HG03439 (cell line): ENCODE data around the gene EDA.
A peak's percentile ranks its signal among the peaks of the same experiment; 100 is the strongest.

Experiments used
- ATAC-seq: cut with Tn5 transposase; IDR thresholded peaks from one replicate; pipeline ENCODE4 v1.9.1; 2021; ENCODE audit warnings: mild to moderate bottlenecking, moderate library complexity; ENCODE audit not compliant: unreplicated experiment

Gene EDA

DNA sequence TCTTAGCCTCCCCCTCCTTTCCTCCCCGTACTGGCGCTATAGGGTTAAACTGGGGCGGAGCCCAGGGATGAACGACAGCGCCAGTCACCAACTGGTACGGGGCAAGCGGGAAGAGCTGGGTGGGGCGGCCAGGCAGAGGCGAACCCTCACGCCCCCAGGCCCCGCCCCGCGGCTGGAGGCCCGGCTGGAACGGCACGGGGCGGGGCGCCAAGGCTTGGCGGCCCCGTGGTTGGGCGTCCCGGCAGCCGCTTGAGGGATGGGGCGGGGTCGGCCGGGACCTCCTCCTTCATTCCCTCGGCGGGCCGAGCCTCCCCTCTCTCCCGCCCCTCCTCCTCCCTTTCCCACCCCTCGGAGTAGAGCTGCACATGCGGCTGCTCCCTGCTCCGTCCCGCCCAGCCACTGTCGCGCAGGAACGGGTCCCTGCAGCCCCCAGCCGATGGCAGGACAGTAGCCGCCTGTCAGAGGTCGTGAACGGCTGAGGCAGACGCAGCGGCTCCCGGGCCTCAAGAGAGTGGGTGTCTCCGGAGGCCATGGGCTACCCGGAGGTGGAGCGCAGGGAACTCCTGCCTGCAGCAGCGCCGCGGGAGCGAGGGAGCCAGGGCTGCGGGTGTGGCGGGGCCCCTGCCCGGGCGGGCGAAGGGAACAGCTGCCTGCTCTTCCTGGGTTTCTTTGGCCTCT lies at the start of gene EDA:
EDA (plus strand) TSS at position 335 of the 678 bp plus-strand sequence.
- ATAC-seq = peak; percentile 90

DNA sequence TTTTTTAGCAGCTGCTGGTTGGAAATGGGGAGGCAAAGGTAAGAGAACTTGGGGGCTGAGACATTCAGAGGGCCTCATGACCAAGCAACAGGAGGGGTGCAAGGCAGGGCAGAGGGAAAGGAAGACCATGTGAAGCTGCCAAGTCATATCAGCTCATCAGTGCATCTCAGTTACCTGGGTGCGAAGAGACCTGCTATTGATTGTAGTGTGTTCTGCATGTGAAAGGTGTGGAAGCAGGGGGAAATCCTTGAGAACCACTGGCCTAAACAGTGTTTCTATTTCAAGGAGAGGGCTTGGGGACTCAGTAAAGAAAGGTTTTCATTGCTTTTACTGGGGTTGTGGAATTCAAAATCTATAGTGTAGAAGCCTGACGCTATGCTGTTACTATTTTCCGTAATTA lies 47.1 kb upstream of the EDA start:
- ATAC-seq = no peak

DNA sequence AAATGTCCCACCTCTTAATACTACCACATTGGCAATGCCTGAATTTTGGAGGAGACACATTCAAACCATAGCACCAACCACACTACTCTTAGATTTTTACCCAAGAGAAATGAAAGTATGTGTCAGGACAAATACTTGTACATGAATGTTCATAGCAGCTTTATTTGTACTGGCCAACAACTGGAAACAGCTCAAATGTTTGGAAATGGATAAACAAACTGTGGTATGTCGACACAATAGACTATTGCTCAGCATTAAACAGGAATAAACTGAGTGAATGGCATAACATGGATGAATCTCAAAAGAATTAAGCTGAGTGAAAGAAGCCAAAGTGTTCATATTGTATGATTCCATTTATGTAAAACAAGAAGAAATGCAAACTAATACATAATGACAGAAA lies 18.5 kb upstream of the EDA start:
- no peak for ATAC-seq

DNA sequence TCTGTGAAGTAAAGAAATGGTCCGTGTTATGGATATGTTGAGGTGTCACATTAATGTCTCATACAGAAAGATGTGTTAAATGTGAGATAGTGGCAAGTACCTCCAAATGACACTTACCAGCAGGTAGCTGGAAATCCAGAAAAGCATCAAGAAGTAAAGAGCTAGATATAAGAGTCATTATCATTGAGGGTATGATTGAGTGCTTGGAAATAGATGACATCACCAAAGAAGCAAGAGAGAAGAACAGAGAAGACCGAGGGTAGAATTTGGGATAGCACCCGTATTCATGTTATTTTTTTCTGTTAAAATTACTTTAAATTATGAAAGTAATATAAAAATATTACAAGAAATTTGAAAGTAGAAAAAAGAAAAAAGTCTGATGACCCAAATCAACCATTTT lies 15.7 kb upstream of the EDA start:
- ATAC-seq = no peak

GRCh38 chrX:69603566-69604194 lies 12.2 kb upstream of the EDA start:
- no peak for ATAC-seq

DNA sequence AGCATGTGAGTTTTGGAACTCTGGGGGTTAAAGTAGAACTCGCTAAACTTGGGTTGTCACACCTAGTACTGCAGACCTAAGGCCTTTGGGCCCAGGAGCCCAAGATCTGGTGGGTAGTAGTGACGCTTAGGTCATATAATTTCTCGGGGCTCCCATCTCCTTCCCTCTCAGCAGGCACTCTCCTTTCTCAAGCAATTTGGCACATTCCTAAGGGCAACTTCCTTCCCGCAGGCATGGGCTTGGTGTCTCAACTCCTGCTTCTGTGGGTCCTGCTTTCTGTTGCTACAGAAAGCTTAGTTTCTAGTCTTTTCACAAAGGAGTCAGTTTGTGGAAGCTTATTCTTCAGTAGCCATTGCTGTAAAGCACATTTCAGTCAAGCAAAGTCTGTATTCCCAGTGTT lies 10.4 kb upstream of the EDA start:
- no peak for ATAC-seq

DNA sequence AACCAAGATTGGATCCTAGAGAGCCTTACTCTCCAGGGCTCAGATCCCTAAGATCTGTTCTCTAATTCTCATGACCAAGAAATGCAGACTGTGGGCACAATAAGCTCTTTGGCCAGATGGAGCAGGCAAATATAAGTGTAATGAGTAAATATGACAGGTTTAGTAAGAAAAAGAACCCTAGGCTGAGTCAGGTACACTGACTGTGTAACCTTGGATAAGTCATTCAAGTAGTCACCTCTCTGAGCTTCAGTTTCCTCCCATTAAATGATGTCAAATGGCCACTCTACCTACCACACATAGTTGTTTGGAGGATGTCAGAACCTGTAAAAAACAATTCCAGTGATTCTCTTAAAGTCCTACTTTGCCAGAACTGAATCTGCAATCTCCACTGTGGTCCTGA lies 8.3 kb upstream of the EDA start:
- ATAC-seq = no peak

- no peak for ATAC-seq
Measured at GRCh38 chrX:69613946-69614345, 2.0 kb upstream of the EDA start.

GRCh38 chrX:69614886-69615285 lies 1.0 kb upstream of the EDA start:
- no peak for ATAC-seq

GRCh38 chrX:69615342-69615741 lies 571 bp upstream of the EDA start:
- ATAC-seq = no peak

GRCh38 chrX:69616457-69617203 lies 717 bp downstream of the EDA start:
- peak; percentile 20 for ATAC-seq

- ATAC-seq = peak; percentile 50
Measured at GRCh38 chrX:69618803-69619202, 2.9 kb downstream of the EDA start.

DNA sequence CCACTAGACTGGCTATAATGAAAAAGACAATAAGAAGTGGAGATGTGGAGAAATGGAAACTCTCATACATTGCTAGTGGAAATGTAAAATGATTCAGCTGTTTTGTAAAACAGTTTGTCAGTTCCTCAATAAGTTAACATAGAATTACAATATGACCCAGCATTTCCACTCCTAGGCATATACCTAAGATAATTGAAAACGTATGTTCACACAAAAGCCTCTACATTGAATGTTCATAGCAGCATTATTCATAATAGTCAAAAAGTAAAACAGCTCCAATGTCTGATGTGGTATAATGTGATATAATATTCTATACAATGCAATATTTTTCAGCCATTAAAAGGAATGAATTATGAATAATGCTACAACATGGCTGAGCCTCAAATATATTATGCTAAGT lies 10.2 kb downstream of the EDA start:
- no peak for ATAC-seq

- no peak for ATAC-seq
Measured at GRCh38 chrX:69627744-69628143, 11.8 kb downstream of the EDA start.

GRCh38 chrX:69630147-69630546 lies 14.2 kb downstream of the EDA start:
- ATAC-seq = no peak

DNA sequence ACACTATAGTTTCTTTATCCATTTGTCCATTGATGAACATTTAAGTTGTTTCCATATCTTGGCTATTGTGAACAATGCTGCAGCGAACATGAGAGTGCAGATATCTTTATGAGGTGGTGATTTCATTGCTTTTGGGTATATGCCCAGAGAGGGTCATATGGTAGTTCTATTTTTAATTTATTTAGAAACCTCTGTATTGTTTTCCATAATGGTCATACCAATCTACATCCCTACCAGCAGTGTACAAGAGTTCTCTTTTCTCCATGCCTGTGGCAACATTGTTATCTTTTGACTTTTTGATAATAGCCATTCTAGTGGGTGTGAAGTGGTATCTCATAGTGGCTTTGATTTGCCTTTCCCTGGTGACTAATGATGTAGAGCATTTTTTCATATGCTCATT lies 48.8 kb downstream of the EDA start:
- no peak for ATAC-seq

- ATAC-seq = no peak
Measured at GRCh38 chrX:69670001-69670555, 54.2 kb downstream of the EDA start.

- no peak for ATAC-seq
Measured at GRCh38 chrX:69674891-69675290, 59.0 kb downstream of the EDA start.

- no peak for ATAC-seq
Measured at GRCh38 chrX:69705818-69706217, 89.9 kb downstream of the EDA start.

- no peak for ATAC-seq
Measured at GRCh38 chrX:69718102-69718501, 102.2 kb downstream of the EDA start.

GRCh38 chrX:69724307-69724706 lies 108.4 kb downstream of the EDA start:
- ATAC-seq = no peak

GRCh38 chrX:69740317-69740716 lies 124.4 kb downstream of the EDA start:
- ATAC-seq = no peak
